ENCODE data around the gene CFAP119.

DNA sequence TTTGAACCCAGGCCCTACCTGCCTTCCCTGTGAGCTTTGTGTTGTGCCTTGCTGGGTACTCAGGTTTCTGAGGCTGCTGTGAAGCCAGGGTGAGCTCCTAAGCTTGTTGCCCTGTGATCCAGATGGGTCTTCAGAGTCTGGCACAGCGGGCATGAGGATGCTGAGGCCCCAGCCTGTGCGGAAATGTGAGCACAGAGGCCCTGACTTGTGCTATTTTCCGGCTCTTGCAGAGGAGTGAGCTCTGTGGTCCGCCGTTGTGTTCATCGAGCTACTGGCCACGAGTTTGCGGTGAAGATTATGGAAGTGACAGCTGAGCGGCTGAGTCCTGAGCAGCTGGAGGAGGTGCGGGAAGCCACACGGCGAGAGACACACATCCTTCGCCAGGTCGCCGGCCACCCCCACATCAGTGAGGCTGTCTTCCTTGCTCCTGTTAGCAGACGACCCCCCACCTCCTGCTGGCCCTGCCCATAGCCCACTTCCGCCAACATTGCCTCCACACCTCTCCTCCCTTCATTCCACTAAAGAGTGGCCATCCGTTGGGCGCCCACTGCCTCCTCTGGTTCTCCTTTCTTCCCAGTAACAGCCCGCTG lies 10.9 kb downstream of the CFAP119 start:
- no peak for TF ChIP-seq CTCF (conservative IDR thresholded peaks at IDR 0.05; ENCODE audit: low read depth in 2 of 2)
- TF ChIP-seq EZH2 (IDR thresholded peaks at IDR 0.05; ENCODE audit: low read depth, unreplicated experiment): no peak
- TF ChIP-seq POLR2AphosphoS5 (IDR thresholded peaks at IDR 0.05; ENCODE audit: low read depth): no peak
- TF ChIP-seq REST (IDR thresholded peaks at IDR 0.05; ENCODE audit: unreplicated experiment): no peak

Measured in GM23338 (cell line).